MM.1S (cell line): ENCODE data around the gene SPTBN1.

Experiments
- DNase-seq: peaks from one replicate; pipeline ENCODE4 v3.0.0-alpha.2; 2015
- H2AFZ ChIP-seq: fragments of 300-600 bp; sonication (generic); 2 replicates; pipeline ENCODE4 v1.6.0; 2016; ENCODE audit warnings: antibody characterized with exemption, low read length
- H3F3A ChIP-seq: fragments of 300-600 bp; sonication (generic); 2 replicates; pipeline ENCODE4 v1.6.1; 2016; ENCODE audit warnings: mild to moderate bottlenecking, antibody characterized with exemption, low read length, moderate library complexity, mixed read lengths; ENCODE audit not compliant: insufficient read depth
- H3K27ac ChIP-seq: fragments of 300-600 bp; sonication (generic); 2 replicates; pipeline ENCODE4 v1.5.1; 2016; ENCODE audit warnings: mild to moderate bottlenecking, low read length
- H3K27me3 ChIP-seq: fragments of 300-600 bp; sonication (generic); replicated peaks from 2 replicates; pipeline ENCODE4 v1.6.0; 2016; ENCODE audit warnings: low read length; ENCODE audit not compliant: insufficient read depth
- H3K36me3 ChIP-seq: fragments of 300-600 bp; sonication (generic); replicated peaks from 2 replicates; pipeline ENCODE4 v1.6.1; 2016; ENCODE audit warnings: mild to moderate bottlenecking, low read length, mixed read lengths; ENCODE audit not compliant: insufficient read depth
- H3K4me1 ChIP-seq: fragments of 300-600 bp; sonication (generic); 2 replicates; pipeline ENCODE4 v1.6.1; 2016; ENCODE audit warnings: low read length, mixed read lengths
- H3K4me2 ChIP-seq: fragments of 300-600 bp; sonication (generic); 2 replicates; pipeline ENCODE4 v1.6.0; 2016; ENCODE audit warnings: low read depth, low read length
- H3K4me3 ChIP-seq: fragments of 300-600 bp; sonication (generic); 2 replicates; pipeline ENCODE4 v1.5.1; 2016; ENCODE audit warnings: low read length, mixed read lengths
- H3K79me2 ChIP-seq: fragments of 300-600 bp; sonication (generic); 2 replicates; pipeline ENCODE4 v1.6.1; 2016; ENCODE audit warnings: mixed run types, low read length, mixed read lengths
- H3K9ac ChIP-seq: fragments of 300-600 bp; sonication (generic); 2 replicates; pipeline ENCODE4 v1.6.1; 2016; ENCODE audit warnings: low read length, mixed read lengths
- H3K9me2 ChIP-seq: fragments of 300-600 bp; sonication (generic); replicated peaks from 2 replicates; pipeline ENCODE4 v1.6.1; 2016; ENCODE audit warnings: mild to moderate bottlenecking, low read length, mixed read lengths; ENCODE audit not compliant: insufficient read depth
- H3K9me3 ChIP-seq: fragments of 300-600 bp; sonication (generic); replicated peaks from 2 replicates; pipeline ENCODE4 v1.6.1; 2016; ENCODE audit warnings: mild to moderate bottlenecking, low read length, mixed read lengths; ENCODE audit not compliant: insufficient read depth
- H4K20me1 ChIP-seq: fragments of 300-600 bp; sonication (generic); 2 replicates; pipeline ENCODE4 v1.6.1; 2016; ENCODE audit warnings: mild to moderate bottlenecking, low read length, moderate library complexity, mixed read lengths; ENCODE audit not compliant: insufficient read depth
- CTCF ChIP-seq: fragments of 300-600 bp; sonication (generic); IDR thresholded peaks from 2 replicates; pipeline ENCODE4 v1.5.1; 2016; ENCODE audit warnings: antibody characterized with exemption, low read length, mixed read lengths
- EZH2 ChIP-seq: fragments of 300-600 bp; sonication (generic); optimal IDR thresholded peaks from 2 replicates; pipeline ENCODE3; 2017; ENCODE audit warnings: low read depth, mild to moderate bottlenecking, antibody characterized with exemption, low read length, mixed read lengths
- EZH2phosphoT487 ChIP-seq: fragments of 300-600 bp; sonication (generic); IDR thresholded peaks from 2 replicates; pipeline ENCODE4 v1.6.1; 2018; ENCODE audit warnings: antibody characterized with exemption, low read length

The SPTBN1 gene

GRCh38 chr2:54634021-54634420 is 177.9 kb downstream of the SPTBN1 start:
- H4K20me1 ChIP-seq, result no peaks in the 10 kb centered on the region
- H3K4me3 ChIP-seq, result peak overlapping the region; percentile 26; the same call in 1 of the 2 replicates

GRCh38 chr2:54634564-54635511 is 178.7 kb downstream of the SPTBN1 start:
- DNase-seq, result peak; percentile 87
- Histone ChIP-seq H3K4me1 (peaks cover 72% of the 10 kb centered on the region), H4K20me1 (no peaks in the 10 kb centered on the region), H3K79me2 (peaks cover 82% of the 10 kb centered on the region), H3K4me2 (peak overlapping the region; percentile 80), H3K9ac (peak overlapping the region; percentile 45), H3K27ac (peak overlapping the region; percentile 91), H3K27me3 (no peaks in the 10 kb centered on the region), H3K4me3 (peak overlapping the region; percentile 26), H3K36me3 (peaks cover 36% of the 10 kb centered on the region), H2AFZ (no peak overlapping the region), H3K9me2 (no peaks in the 10 kb centered on the region), H3K9me3 (no peaks in the 10 kb centered on the region), H3F3A (peaks cover 43% of the 10 kb centered on the region)
- TF ChIP-seq EZH2phosphoT487 (no peak), CTCF (no peak), EZH2 (no peak)

More at GRCh38 chr2:54634021-54634420, 177.9 kb downstream of the SPTBN1 start:
- Histone ChIP-seq H3K9me3 (no peaks in the 10 kb centered on the region), H3K79me2 (peaks cover 82% of the 10 kb centered on the region), H3K27ac (peak overlapping the region; percentile 91), H3K27me3 (no peaks in the 10 kb centered on the region), H2AFZ (no peak overlapping the region), H3K9ac (peak overlapping the region; percentile 45), H3F3A (peaks cover 43% of the 10 kb centered on the region), H3K36me3 (peaks cover 39% of the 10 kb centered on the region), H3K4me1 (peaks cover 72% of the 10 kb centered on the region), H3K4me2 (peak overlapping the region; percentile 80), H3K9me2 (no peaks in the 10 kb centered on the region)
- no peak for TF ChIP-seq CTCF
- TF ChIP-seq EZH2, result no peak
- no peak for TF ChIP-seq EZH2phosphoT487
- no peak for DNase-seq

- no peaks in the 10 kb centered on the region for H3K27me3 ChIP-seq
- peak overlapping the region; percentile 45 for H3K9ac ChIP-seq
- H3K4me2 ChIP-seq, result peak overlapping the region; percentile 80
- H3K79me2 ChIP-seq, result peaks cover 82% of the 10 kb centered on the region
- no peak for DNase-seq
- H3F3A ChIP-seq, result peaks cover 43% of the 10 kb centered on the region
- H3K9me3 ChIP-seq, result no peaks in the 10 kb centered on the region
- H2AFZ ChIP-seq, result no peak overlapping the region
- H3K27ac ChIP-seq, result peak overlapping the region; percentile 91
- H4K20me1 ChIP-seq, result no peaks in the 10 kb centered on the region
- H3K4me3 ChIP-seq, result peak overlapping the region; percentile 26
- no peak for TF ChIP-seq EZH2phosphoT487
- TF ChIP-seq CTCF, result no peak
- TF ChIP-seq EZH2, result no peak
- H3K36me3 ChIP-seq, result peaks cover 29% of the 10 kb centered on the region
- no peaks in the 10 kb centered on the region for H3K9me2 ChIP-seq
- H3K4me1 ChIP-seq, result peaks cover 72% of the 10 kb centered on the region
These were observed 179.5 kb downstream of the SPTBN1 start for GRCh38 chr2:54635554-54636152.
